ENCODE results near the gene TENM4. TPM values are rescaled to one million over a fixed set of nuclear protein-coding genes. Genes with fewer than 3 reads are reported as not detected.

The TENM4 gene
- total and polyA plus RNA-seq, 2 of the 8 experiments (the other 6 are each of a cell fraction or from before 2014, with no cell fraction given): 3.5 to 7.2 TPM

GRCh38 chr11:78841456-78842060, 599.3 kb downstream of the TENM4 start:
- CTCF ChIA-PET (ENCODE audit: partially characterized antibody): interaction anchor here (0.5 to 4.4 kb wide), 17 partner anchors 9 to 605 kb away, joined by 3 to 32 read pairs (median 3); no protein-coding TSS in a partner anchor
- H3K23me2 ChIP-seq (ENCODE audit: low read depth, low read length): 0 out of 2 replicates have a peak, but pooled peaks cover 2% of the 10 kb centered on the region
- no peak overlapping the region for H3K18ac ChIP-seq (ENCODE audit: extremely low read depth, low read length)
- H3K4me2 ChIP-seq (ENCODE audit: insufficient read depth in 1 of 2, low read depth in 2 of 2, low read length in 2 of 2): no peak overlapping the region
- no peak overlapping the region for H4K5ac ChIP-seq (ENCODE audit: insufficient read length, low read depth, low read length)
- no peak overlapping the region for H2AFZ ChIP-seq (ENCODE audit: low read length)
- H4K8ac ChIP-seq (ENCODE audit: extremely low read depth, insufficient read depth, low read length): no peak overlapping the region
- no peaks in the 10 kb centered on the region for H3K79me1 ChIP-seq (ENCODE audit: low read depth, low read length)
- no peak overlapping the region for H2BK15ac ChIP-seq (ENCODE audit: low read length)
- H3K4me1 ChIP-seq (replicated peaks in 1 of 4; ENCODE audit: control insufficient read depth in 3 of 4, insufficient read depth in 4 of 4, low read length in 3 of 4): no peaks in the 10 kb centered on the region
- no peak for FAIRE-seq
- no peak overlapping the region for H3K4ac ChIP-seq (replicated peaks; ENCODE audit: insufficient read length, low read depth, low read length)
- POLR2A ChIA-PET (ENCODE audit: partially characterized antibody): no interaction called here
- no peak overlapping the region for H3K27ac ChIP-seq (ENCODE audit: low read depth, low read length)
- no peak overlapping the region for H2BK120ac ChIP-seq (replicated peaks; ENCODE audit: low read depth, low read length)
- WGBS, 2 experiments (ENCODE audit: extremely low coverage in 1 of 2, insufficient coverage in 1 of 2, insufficient read length in 1 of 2, insufficient replicate concordance in 2 of 2, low coverage in 1 of 2, low lambda C conversion rate in 2 of 2, missing lambda C conversion rate in 1 of 2): 82% methylated on average over 5 of the region's 5 CpGs; no CpG with 5 or more reads in 1 of the 2 experiments
- no peak overlapping the region for H2AK5ac ChIP-seq (ENCODE audit: low read depth, low read length)
- no peaks in the 10 kb centered on the region for H3K9me3 ChIP-seq (ENCODE audit: insufficient read depth in 2 of 2, low read depth in 1 of 2, low read length in 1 of 2)
- H2BK12ac ChIP-seq (ENCODE audit: low read depth, low read length): no peak overlapping the region
- H3K36me3 ChIP-seq (ENCODE audit: control insufficient read depth in 2 of 4, insufficient read depth in 4 of 4, low read length in 3 of 4): no peaks in the 10 kb centered on the region
- H4K91ac ChIP-seq (replicated peaks; ENCODE audit: insufficient read length, low read length): no peak overlapping the region
- no peaks in the 10 kb centered on the region for H4K20me1 ChIP-seq (replicated peaks in 1 of 2; ENCODE audit: control insufficient read depth in 1 of 2, insufficient read depth in 2 of 2, low read length in 2 of 2)
- no peak for DNase-seq (ENCODE audit: low read depth in 1 of 2, low spot score in 2 of 2)
- no peak overlapping the region for H3K56ac ChIP-seq (replicated peaks; ENCODE audit: insufficient read length, low read depth, low read length)
- peak; percentile 42 to 54 (median 53) for TF ChIP-seq CTCF (IDR thresholded peaks at IDR 0.05; ENCODE audit: control extremely low read depth in 1 of 3, insufficient read depth in 1 of 3, low read depth in 1 of 3, low read length in 3 of 3)
- no peak for TF ChIP-seq USF2 (IDR thresholded peaks at IDR 0.05; ENCODE audit: low read length)
- TF ChIP-seq TCF12 (IDR thresholded peaks at IDR 0.05; ENCODE audit: low read depth, low read length): no peak
- peak; percentile 64 to 74 for TF ChIP-seq RAD21 (IDR thresholded peaks at IDR 0.05 in 1 of 2, conservative IDR thresholded peaks at IDR 0.05 in 1 of 2; ENCODE audit: low read depth in 2 of 2, low read length in 2 of 2)
- no peak for TF ChIP-seq RXRA (IDR thresholded peaks at IDR 0.05; ENCODE audit: insufficient read depth, low read depth, low read length)
- TF ChIP-seq CHD1 (IDR thresholded peaks at IDR 0.05; ENCODE audit: low read depth, low read length): no peak
- no peak for TF ChIP-seq HDAC6 (IDR thresholded peaks at IDR 0.05; ENCODE audit: low read depth, low read length)
- no peak for TF ChIP-seq TEAD4 (IDR thresholded peaks at IDR 0.05; ENCODE audit: low read depth, low read length)
- peaks cover 0 to 1% (median 0%) of the 10 kb centered on the region in 4 experiments; a peak in 1 of 7 replicates for H3K27me3 ChIP-seq (replicated peaks in 1 of 4; ENCODE audit: control insufficient read depth in 3 of 4, extremely low read depth in 1 of 4, insufficient read depth in 3 of 4, low read length in 3 of 4)
- H2BK5ac ChIP-seq (ENCODE audit: low read depth, low read length): no peak overlapping the region
- no peak overlapping the region for H3K9ac ChIP-seq (replicated peaks in 1 of 4; ENCODE audit: extremely low read depth in 1 of 4, low read depth in 3 of 4, low read length in 3 of 4)
- no peak overlapping the region for H3K23ac ChIP-seq (ENCODE audit: insufficient read length)
- H2BK20ac ChIP-seq (ENCODE audit: low read length): no peak overlapping the region
- H3K4me3 ChIP-seq (ENCODE audit: extremely low read depth in 1 of 4, insufficient read depth in 2 of 4, low read depth in 3 of 4, low read length in 4 of 4): no peak overlapping the region
- no peak overlapping the region for H3K14ac ChIP-seq (ENCODE audit: insufficient read length)
- H3K79me2 ChIP-seq (ENCODE audit: control insufficient read depth in 1 of 2, insufficient read depth in 2 of 2, low read length in 2 of 2): no peaks in the 10 kb centered on the region
